ENCODE measurements around the gene LEP.

DNA sequence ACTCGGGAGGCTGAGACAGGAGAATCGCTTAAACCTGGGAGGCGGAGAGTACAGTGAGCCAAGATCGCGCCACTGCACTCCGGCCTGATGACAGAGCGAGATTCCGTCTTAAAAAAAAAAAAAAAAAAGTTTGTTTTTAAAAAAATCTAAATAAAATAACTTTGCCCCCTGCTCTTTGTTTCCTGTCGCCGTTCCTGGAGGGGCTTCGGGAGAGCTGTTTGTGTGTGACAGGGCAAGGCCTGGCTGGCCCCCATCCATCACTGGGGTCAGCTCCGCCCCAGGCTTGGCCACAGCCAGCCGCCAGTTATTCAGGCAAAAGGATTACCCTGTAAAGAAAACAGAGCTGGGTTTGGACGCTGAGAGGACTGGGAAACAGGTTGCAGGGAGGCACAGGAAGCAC, 16.4 kb downstream of the LEP start:
- TF ChIP-seq POLR2A (IDR thresholded peaks at IDR 0.05; ENCODE audit: low read length) = no peak
- TF ChIP-seq GATA1 (IDR thresholded peaks at IDR 0.05; ENCODE audit: low read depth, low read length) = no peak
